GM12873 (cell line): ENCODE results near the gene PLCL1.

ENCODE experiments used
- TF ChIP-seq, protein P1 (sequence below): IDR thresholded peaks from 2 replicates; pipeline ENCODE4 v1.5.1; 2012; ENCODE audit warnings: low read depth, mild to moderate bottlenecking, moderate library complexity, low read length, control low read depth; ENCODE audit not compliant: insufficient read depth; ENCODE audit errors: missing control alignments

Gene PLCL1

DNA sequence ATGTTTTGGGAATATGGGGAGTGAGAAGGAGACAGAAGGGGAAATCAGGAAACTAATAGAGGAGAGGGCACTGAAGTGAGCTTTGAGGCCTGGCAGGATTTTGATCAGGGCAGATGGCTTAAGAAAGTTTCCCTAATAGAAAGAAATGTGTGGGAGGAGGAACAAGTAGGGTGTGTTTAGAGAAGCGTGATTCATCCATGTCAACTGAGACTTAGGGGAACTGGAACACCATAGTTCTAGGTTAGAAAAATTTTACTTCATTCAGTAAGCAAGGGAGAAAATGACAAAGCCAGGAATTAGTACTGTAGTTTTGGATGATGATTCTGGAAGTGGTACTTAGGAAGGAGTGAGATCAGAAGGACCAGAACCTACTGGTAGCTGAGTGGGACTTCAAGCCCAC, 296.0 kb downstream of the PLCL1 start:
- TF ChIP-seq, protein P1, sequence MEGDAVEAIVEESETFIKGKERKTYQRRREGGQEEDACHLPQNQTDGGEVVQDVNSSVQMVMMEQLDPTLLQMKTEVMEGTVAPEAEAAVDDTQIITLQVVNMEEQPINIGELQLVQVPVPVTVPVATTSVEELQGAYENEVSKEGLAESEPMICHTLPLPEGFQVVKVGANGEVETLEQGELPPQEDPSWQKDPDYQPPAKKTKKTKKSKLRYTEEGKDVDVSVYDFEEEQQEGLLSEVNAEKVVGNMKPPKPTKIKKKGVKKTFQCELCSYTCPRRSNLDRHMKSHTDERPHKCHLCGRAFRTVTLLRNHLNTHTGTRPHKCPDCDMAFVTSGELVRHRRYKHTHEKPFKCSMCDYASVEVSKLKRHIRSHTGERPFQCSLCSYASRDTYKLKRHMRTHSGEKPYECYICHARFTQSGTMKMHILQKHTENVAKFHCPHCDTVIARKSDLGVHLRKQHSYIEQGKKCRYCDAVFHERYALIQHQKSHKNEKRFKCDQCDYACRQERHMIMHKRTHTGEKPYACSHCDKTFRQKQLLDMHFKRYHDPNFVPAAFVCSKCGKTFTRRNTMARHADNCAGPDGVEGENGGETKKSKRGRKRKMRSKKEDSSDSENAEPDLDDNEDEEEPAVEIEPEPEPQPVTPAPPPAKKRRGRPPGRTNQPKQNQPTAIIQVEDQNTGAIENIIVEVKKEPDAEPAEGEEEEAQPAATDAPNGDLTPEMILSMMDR = no peak

GRCh38 chr2:198101688-198102087, 297.3 kb downstream of the PLCL1 start:
- TF ChIP-seq, protein P1 = no peak

- TF ChIP-seq, protein P1 = no peak
Observed at GRCh38 chr2:198102120-198102519, 297.7 kb downstream of the PLCL1 start.

- TF ChIP-seq, protein P1 = no peak
Observed at GRCh38 chr2:198102856-198103255, 298.5 kb downstream of the PLCL1 start.

DNA sequence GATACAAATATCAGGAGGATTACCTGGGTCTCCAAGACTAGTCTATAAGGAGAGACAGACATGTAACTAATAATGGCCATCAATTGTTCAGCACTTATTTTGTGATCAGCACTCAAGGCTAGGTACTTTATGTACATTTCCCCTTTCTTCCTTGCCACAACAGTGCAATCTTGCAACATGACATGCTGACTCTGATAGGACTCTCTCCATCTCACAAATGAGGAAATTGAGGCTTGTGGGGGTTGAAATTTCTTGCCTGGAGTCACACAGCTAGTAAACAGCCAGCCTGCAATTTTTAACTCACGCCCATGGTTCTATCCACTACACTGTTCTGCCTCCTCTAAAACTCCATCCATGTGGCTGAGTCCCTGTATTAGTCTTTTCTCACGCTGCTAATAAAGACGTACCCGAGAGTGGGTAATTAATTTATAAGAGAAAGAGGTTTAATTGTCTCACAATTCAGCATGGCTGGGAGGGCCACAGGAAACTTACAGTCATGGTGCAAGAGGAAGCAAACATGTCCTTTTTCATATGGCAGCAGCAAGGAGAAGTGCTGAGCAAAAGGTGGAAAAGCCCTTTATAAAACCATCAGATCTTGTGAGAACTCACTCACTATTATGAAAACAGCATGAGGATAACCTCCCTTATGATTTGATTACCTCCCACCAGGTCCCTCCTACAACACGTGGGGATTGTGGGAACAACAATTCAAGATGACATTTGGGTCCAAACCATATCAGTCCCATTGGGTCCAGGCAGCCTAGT, 302.4 kb downstream of the PLCL1 start:
- TF ChIP-seq, protein P1 = no peak

GRCh38 chr2:198113316-198113715, 308.9 kb downstream of the PLCL1 start:
- TF ChIP-seq, protein P1 = no peak

DNA sequence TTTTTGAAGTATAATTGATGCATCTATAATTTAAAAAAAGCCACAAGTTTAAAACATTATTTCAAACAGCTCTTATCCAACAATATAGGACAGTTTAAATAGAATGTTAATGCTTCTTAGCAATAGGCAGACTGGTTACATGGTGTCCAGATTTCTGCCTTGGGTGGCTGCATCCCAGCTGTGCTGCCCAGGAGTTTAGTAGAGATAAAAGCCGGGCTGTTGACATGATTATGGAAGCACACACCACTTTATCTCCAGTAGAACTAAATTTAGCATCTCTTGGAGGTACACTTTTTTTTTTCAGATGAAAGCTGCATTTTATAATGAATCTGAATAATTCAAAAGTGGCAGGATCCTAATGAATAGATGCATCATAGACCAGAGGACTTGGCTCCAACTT, 309.7 kb downstream of the PLCL1 start:
- TF ChIP-seq, protein P1 = no peak
